Urinary bladder (tissue), 4 donors: ENCODE measurements around the gene TEPSIN. TPM values are rescaled to one million over a fixed set of nuclear protein-coding genes. Genes with fewer than 3 reads are reported as not detected.
A peak's percentile ranks its signal among the peaks of the same experiment; 100 is the strongest.

Experiments
- DNase-seq: peaks from one replicate; pipeline ENCODE4 v3.0.0-alpha.2; 2015; ENCODE audit errors: extremely low spot score
- H3K27ac ChIP-seq: one replicate; pipeline ENCODE4 v1.5.1; 2013; ENCODE audit warnings: low read depth, mild to moderate bottlenecking, moderate library complexity
- H3K36me3 ChIP-seq: one replicate; pipeline ENCODE4 v1.6.1; 2013; ENCODE audit warnings: mild to moderate bottlenecking, moderate library complexity; ENCODE audit not compliant: insufficient read depth
- H3K4me1 ChIP-seq: one replicate; pipeline ENCODE4 v1.6.1; 2013; ENCODE audit warnings: mild to moderate bottlenecking, moderate library complexity; ENCODE audit not compliant: insufficient read depth
- H3K4me3 ChIP-seq: one replicate; pipeline ENCODE4 v1.5.1; 2013; ENCODE audit warnings: low read depth, low read length
- WGBS: extraction: QIAGEN DNeasy Blood & Tissue Kit; methylation state at CpG from one replicate; pipeline ENCODE4 v1.1.7; 2013; 5-methylcytosine and 5-hydroxymethylcytosine counted together
- polyA plus RNA-seq: library from polyadenylated mRNA; stranded (reverse); fragments of 200-250 nt; gene quantifications from one replicate; pipeline ENCODE4 v1.2.3, GENCODE V29; 2013
- total RNA-seq: library from RNA; depleted of rRNA; stranded (reverse); fragments of >200 nt; gene quantifications from one replicate; pipeline ENCODE4 v1.2.3, GENCODE V29; 2014
- donor health status: healthy with polysubstance abuse.
- donor health status: healthy.

Gene TEPSIN
- total and polyA plus RNA-seq, 2 donors, result 12.3 to 36.6 TPM

- peak overlapping the region; percentile 88 for H3K4me3 ChIP-seq
- H3K4me1 ChIP-seq, result no peaks in the 10 kb centered on the region
- under 1% methylated on average over 30 of the region's 30 CpGs for WGBS
- H3K36me3 ChIP-seq, result no peaks in the 10 kb centered on the region
- H3K27ac ChIP-seq, result no peak overlapping the region
- no peak for DNase-seq
These were observed 16.3 kb downstream of the TEPSIN start for GRCh38 chr17:81222620-81222905.

- no peak for DNase-seq
- Histone ChIP-seq H3K36me3 (no peaks in the 10 kb centered on the region), H3K4me1 (no peaks in the 10 kb centered on the region), H3K4me3 (peak overlapping the region; percentile 88), H3K27ac (no peak overlapping the region)
- WGBS, result 17% methylated on average over 24 of the region's 24 CpGs
These were observed 16.8 kb downstream of the TEPSIN start for GRCh38 chr17:81221842-81222619.

GRCh38 chr17:81221371-81221841 lies 17.4 kb downstream of the TEPSIN start:
- 74% methylated on average over 11 of the region's 11 CpGs for WGBS
- no peak for DNase-seq
- Histone ChIP-seq H3K36me3 (no peaks in the 10 kb centered on the region), H3K27ac (no peak overlapping the region), H3K4me1 (no peaks in the 10 kb centered on the region), H3K4me3 (no peak overlapping the region)

GRCh38 chr17:81219476-81220180 lies 19.2 kb downstream of the TEPSIN start:
- Histone ChIP-seq H3K36me3 (no peaks in the 10 kb centered on the region), H3K4me3 (no peak overlapping the region), H3K27ac (no peak overlapping the region), H3K4me1 (no peaks in the 10 kb centered on the region)
- WGBS, result 95% methylated on average over 24 of the region's 24 CpGs
- no peak for DNase-seq

- DNase-seq, result no peak
- H3K36me3 ChIP-seq, result no peaks in the 10 kb centered on the region
- no peaks in the 10 kb centered on the region for H3K4me1 ChIP-seq
- no peak overlapping the region for H3K4me3 ChIP-seq
- WGBS, result 97% methylated on average over 11 of the region's 11 CpGs
- no peak overlapping the region for H3K27ac ChIP-seq
These were observed 19.9 kb downstream of the TEPSIN start for GRCh38 chr17:81218991-81219390.

GRCh38 chr17:81218459-81218858 lies 20.4 kb downstream of the TEPSIN start:
- no peak overlapping the region for H3K4me3 ChIP-seq
- no peaks in the 10 kb centered on the region for H3K4me1 ChIP-seq
- H3K27ac ChIP-seq, result no peak overlapping the region
- H3K36me3 ChIP-seq, result no peaks in the 10 kb centered on the region
- WGBS, result 90% methylated on average over 13 of the region's 13 CpGs
- DNase-seq, result no peak

GRCh38 chr17:81217491-81217890 lies 21.4 kb downstream of the TEPSIN start:
- Histone ChIP-seq H3K27ac (no peak overlapping the region), H3K4me1 (no peaks in the 10 kb centered on the region), H3K36me3 (no peaks in the 10 kb centered on the region), H3K4me3 (no peak overlapping the region)
- no peak for DNase-seq
- 93% methylated on average over 18 of the region's 18 CpGs for WGBS

GRCh38 chr17:81213978-81214377 lies 24.9 kb downstream of the TEPSIN start:
- Histone ChIP-seq H3K4me3 (no peak overlapping the region), H3K4me1 (no peaks in the 10 kb centered on the region), H3K27ac (no peak overlapping the region), H3K36me3 (no peaks in the 10 kb centered on the region)
- 95% methylated on average over 8 of the region's 8 CpGs for WGBS
- no peak for DNase-seq

- Histone ChIP-seq H3K27ac (no peak overlapping the region), H3K4me3 (no peak overlapping the region), H3K4me1 (no peaks in the 10 kb centered on the region), H3K36me3 (no peaks in the 10 kb centered on the region)
- WGBS, result 85% methylated on average over 9 of the region's 9 CpGs
- DNase-seq, result no peak
These were observed 26.5 kb downstream of the TEPSIN start for GRCh38 chr17:81212365-81212764.

GRCh38 chr17:81210868-81211267 lies 28.0 kb downstream of the TEPSIN start:
- Histone ChIP-seq H3K36me3 (no peaks in the 10 kb centered on the region), H3K27ac (no peak overlapping the region), H3K4me3 (no peak overlapping the region), H3K4me1 (no peaks in the 10 kb centered on the region)
- DNase-seq, result no peak
- 77% methylated on average over 14 of the region's 14 CpGs for WGBS

GRCh38 chr17:81210466-81210865 lies 28.4 kb downstream of the TEPSIN start:
- WGBS, result 82% methylated on average over 10 of the region's 10 CpGs
- no peak for DNase-seq
- Histone ChIP-seq H3K4me3 (no peak overlapping the region), H3K36me3 (no peaks in the 10 kb centered on the region), H3K4me1 (no peaks in the 10 kb centered on the region), H3K27ac (no peak overlapping the region)

GRCh38 chr17:81209141-81209540 lies 29.7 kb downstream of the TEPSIN start:
- no peaks in the 10 kb centered on the region for H3K36me3 ChIP-seq
- H3K4me3 ChIP-seq, result no peak overlapping the region
- WGBS, result 95% methylated on average over 16 of the region's 16 CpGs
- no peaks in the 10 kb centered on the region for H3K4me1 ChIP-seq
- H3K27ac ChIP-seq, result no peak overlapping the region
- DNase-seq, result no peak

GRCh38 chr17:81208651-81209050 lies 30.2 kb downstream of the TEPSIN start:
- Histone ChIP-seq H3K36me3 (no peaks in the 10 kb centered on the region), H3K4me1 (no peaks in the 10 kb centered on the region), H3K4me3 (no peak overlapping the region), H3K27ac (no peak overlapping the region)
- no peak for DNase-seq
- 94% methylated on average over 10 of the region's 10 CpGs for WGBS
